Measurements from ENCODE around the gene NAALADL1. TPM values are rescaled to one million over a fixed set of nuclear protein-coding genes. Genes with fewer than 3 reads are reported as not detected.

The NAALADL1 gene
- total and polyA plus RNA-seq, 2 of the 4 experiments (the other 2 are of a cell fraction) = 3.8 to 5.8 TPM

- WGBS, 2 experiments (ENCODE audit: extremely low coverage in 2 of 2, insufficient read length in 1 of 2) = no CpG with 5 or more reads among the region's 6 CpGs
- H3K36me3 ChIP-seq (ENCODE audit: control insufficient read depth, insufficient read depth, low read length) = peaks cover 5% of the 10 kb centered on the region
- DNase-seq (no peak), ATAC-seq (ENCODE audit: low read depth) (no peak)
- no peak overlapping the region for H2BK15ac ChIP-seq (ENCODE audit: low read depth, low read length)
- H3K9me3 ChIP-seq (ENCODE audit: control insufficient read depth, insufficient read depth, low read length) = no peaks in the 10 kb centered on the region
- no peak overlapping the region for H2BK5ac ChIP-seq (ENCODE audit: low read depth, low read length, poor library complexity, severe bottlenecking)
- no peak overlapping the region for H3K27ac ChIP-seq (ENCODE audit: insufficient read depth, low read length)
- TF ChIP-seq BHLHE40 (IDR thresholded peaks at IDR 0.05; ENCODE audit: low read depth, low read length) = no peak
- no peak overlapping the region for H4K8ac ChIP-seq (ENCODE audit: low read depth in 2 of 2, low read length in 2 of 2)
- H3K27me3 ChIP-seq (ENCODE audit: control insufficient read depth, insufficient read depth, low read length) = no peaks in the 10 kb centered on the region
- H2AFZ ChIP-seq (replicated peaks; ENCODE audit: low read length, poor library complexity) = no peak overlapping the region
- H2AK9ac ChIP-seq (replicated peaks; ENCODE audit: low read depth, low read length, poor library complexity) = no peak overlapping the region
- CTCF ChIA-PET = interaction anchor here (3.9 kb wide), 1 partner anchor 11 kb away, joined by 15 read pairs; the partner anchor contains the start of gene TM7SF2
- H3K14ac ChIP-seq (replicated peaks; ENCODE audit: low read depth, low read length) = no peak overlapping the region
- no TSS peak for BruUV-seq (replicated peaks)
- H2AK5ac ChIP-seq (ENCODE audit: low read depth, low read length) = no peak overlapping the region
- no peak overlapping the region for H3K56ac ChIP-seq (ENCODE audit: extremely low read depth, insufficient read depth, low read length)
- no peak overlapping the region for H4K5ac ChIP-seq (ENCODE audit: low read depth, low read length)
- no peak overlapping the region for H3K4me3 ChIP-seq (ENCODE audit: insufficient read depth, low read depth, low read length)
- intact Hi-C loops (cut with micrococcal nuclease) = no loop called here
- no peak overlapping the region for H3K18ac ChIP-seq (ENCODE audit: low read depth, low read length)
- peaks cover 11% of the 10 kb centered on the region for H3K9me1 ChIP-seq (ENCODE audit: insufficient read depth, low read length)
- in situ Hi-C loops (cut with MboI; ENCODE audit: low sequenced_read_pairs) = no loop called here
- no peak overlapping the region for H2BK20ac ChIP-seq (ENCODE audit: low read depth, low read length)
- no peak overlapping the region for H4K91ac ChIP-seq (ENCODE audit: insufficient read depth, low read depth, low read length)
- peaks cover 4% of the 10 kb centered on the region for H3K4me1 ChIP-seq (ENCODE audit: control insufficient read depth, insufficient read depth, low read length)
- peaks cover 3% of the 10 kb centered on the region; the same call in 1 of the 2 replicates for H4K20me1 ChIP-seq (ENCODE audit: insufficient read depth, low read length)
- H3K4ac ChIP-seq (ENCODE audit: low read depth, low read length) = no peak overlapping the region
- no peak overlapping the region for H2BK120ac ChIP-seq (ENCODE audit: low read depth, low read length)
- dilution Hi-C loops (cut with HindIII; ENCODE audit: low sequenced_read_pairs, unreplicated experiment) = no loop called here
- no peak overlapping the region for H3K9ac ChIP-seq (ENCODE audit: low read depth, low read length)
- POLR2A ChIA-PET (ENCODE audit: unreplicated experiment) = no interaction called here
- no peak overlapping the region for H3K23ac ChIP-seq (ENCODE audit: low read depth, low read length)
- H3K4me2 ChIP-seq (ENCODE audit: low read depth, low read length) = no peak overlapping the region
- H3K79me1 ChIP-seq (ENCODE audit: low read depth in 1 of 2, low read length in 2 of 2) = peaks cover 23 to 56% of the 10 kb centered on the region in 2 experiments
Observed at GRCh38 chr11:65100674-65101350, 42.5 kb upstream of the NAALADL1 start.
